GM19324 (cell line): ENCODE measurements around the gene SPTBN1.
"Not testable (repeated sequence)": the region's sequence is repeated elsewhere in the genome, so short reads cannot be mapped to it uniquely, and the experiment has no call there.

Source experiments
- ATAC-seq: cut with Tn5 transposase; IDR thresholded peaks from one replicate; pipeline ENCODE4 v1.9.1; 2021; ENCODE audit warnings: mild to moderate bottlenecking, moderate library complexity; ENCODE audit not compliant: unreplicated experiment, low FRiP score

Gene SPTBN1

GRCh38 chr2:54522624-54523281, 66.6 kb downstream of the SPTBN1 start:
- ATAC-seq: peak; percentile 55

GRCh38 chr2:54523324-54523959, 67.3 kb downstream of the SPTBN1 start:
- no peak for ATAC-seq

- no peak for ATAC-seq
These were observed 68.3 kb downstream of the SPTBN1 start for GRCh38 chr2:54524226-54524991.

GRCh38 chr2:54525321-54525720, 69.2 kb downstream of the SPTBN1 start:
- ATAC-seq: no peak

GRCh38 chr2:54526226-54526879, 70.2 kb downstream of the SPTBN1 start:
- no peak for ATAC-seq

GRCh38 chr2:54528311-54528955, 72.3 kb downstream of the SPTBN1 start:
- ATAC-seq: no peak

GRCh38 chr2:54529518-54529917, 73.4 kb downstream of the SPTBN1 start:
- ATAC-seq: not testable (repeated sequence)

GRCh38 chr2:54529935-54530334, 73.8 kb downstream of the SPTBN1 start:
- no peak for ATAC-seq

GRCh38 chr2:54531558-54531957, 75.4 kb downstream of the SPTBN1 start:
- no peak for ATAC-seq

- ATAC-seq: no peak
These were observed 78.1 kb downstream of the SPTBN1 start for GRCh38 chr2:54534221-54534620.

GRCh38 chr2:54534625-54535024, 78.5 kb downstream of the SPTBN1 start:
- no peak for ATAC-seq

- ATAC-seq: no peak
These were observed 79.6 kb downstream of the SPTBN1 start for GRCh38 chr2:54535599-54536195.

GRCh38 chr2:54536720-54537119, 80.6 kb downstream of the SPTBN1 start:
- no peak for ATAC-seq

- no peak for ATAC-seq
These were observed 82.4 kb downstream of the SPTBN1 start for GRCh38 chr2:54538537-54538936.

- ATAC-seq: no peak
These were observed 83.6 kb downstream of the SPTBN1 start for GRCh38 chr2:54539683-54540082.

GRCh38 chr2:54540194-54540593, 84.1 kb downstream of the SPTBN1 start:
- no peak for ATAC-seq

GRCh38 chr2:54541995-54542394, 85.9 kb downstream of the SPTBN1 start:
- ATAC-seq: no peak

GRCh38 chr2:54543733-54544396, 87.7 kb downstream of the SPTBN1 start:
- no peak for ATAC-seq

GRCh38 chr2:54545702-54546450, 89.7 kb downstream of the SPTBN1 start:
- ATAC-seq: peak; percentile 63
